Measurements from ENCODE around the gene LONP1.

Gene LONP1

GRCh38 chr19:5648464-5648863, 71.5 kb downstream of the LONP1 start:
- H3K4me1 Mint-ChIP-seq = peaks cover 18 to 35% of the 10 kb centered on the region in 2 donors
- H3K27ac Mint-ChIP-seq = no peak overlapping the region
- H3K9me3 Mint-ChIP-seq = no peaks in the 10 kb centered on the region
- no peaks in the 10 kb centered on the region for H3K27me3 Mint-ChIP-seq
- ATAC-seq (replicated peaks) (no peak), DNase-seq (no peak)
- no peak overlapping the region for H3K4me3 Mint-ChIP-seq
- H3K36me3 Mint-ChIP-seq = peaks cover 63 to 72% of the 10 kb centered on the region in 2 donors

- H3K4me1 Mint-ChIP-seq = peaks cover 20 to 39% of the 10 kb centered on the region in 2 donors
- no peaks in the 10 kb centered on the region for H3K27me3 Mint-ChIP-seq
- no peak overlapping the region for H3K4me3 Mint-ChIP-seq
- peak in 1 of 2 donors; percentile 54 for ATAC-seq (replicated peaks)
- peak overlapping the region; percentile 71 for H3K27ac Mint-ChIP-seq
- H3K9me3 Mint-ChIP-seq = no peaks in the 10 kb centered on the region
- peaks cover 58 to 67% of the 10 kb centered on the region in 2 donors for H3K36me3 Mint-ChIP-seq
- DNase-seq = no peak
These were observed 73.2 kb downstream of the LONP1 start for GRCh38 chr19:5646703-5647102.

GRCh38 chr19:5645409-5645808, 74.5 kb downstream of the LONP1 start:
- no peak for DNase-seq
- Mint-ChIP-seq H3K4me3 (no peak overlapping the region), H3K27me3 (no peaks in the 10 kb centered on the region), H3K9me3 (no peaks in the 10 kb centered on the region), H3K36me3 (peaks cover 52 to 64% of the 10 kb centered on the region in 2 donors), H3K27ac (peak overlapping the region; percentile 42), H3K4me1 (peaks cover 24 to 45% of the 10 kb centered on the region in 2 donors)
- ATAC-seq (replicated peaks) = no peak

GRCh38 chr19:5644037-5644436, 75.9 kb downstream of the LONP1 start:
- H3K36me3 Mint-ChIP-seq = peaks cover 44 to 63% of the 10 kb centered on the region in 2 donors
- peak overlapping the region; percentile 7 for H3K27ac Mint-ChIP-seq
- peaks cover 24 to 45% of the 10 kb centered on the region in 2 donors for H3K4me1 Mint-ChIP-seq
- no peak overlapping the region for H3K4me3 Mint-ChIP-seq
- no peaks in the 10 kb centered on the region for H3K9me3 Mint-ChIP-seq
- ATAC-seq (replicated peaks) (no peak), DNase-seq (no peak)
- H3K27me3 Mint-ChIP-seq = no peaks in the 10 kb centered on the region

- no peak overlapping the region for H3K27ac Mint-ChIP-seq
These were observed 76.9 kb downstream of the LONP1 start for GRCh38 chr19:5643060-5643459.

GRCh38 chr19:5642204-5642603, 77.7 kb downstream of the LONP1 start:
- H3K9me3 Mint-ChIP-seq = no peaks in the 10 kb centered on the region
- H3K4me1 Mint-ChIP-seq = peaks cover 26 to 45% of the 10 kb centered on the region in 2 donors
- H3K4me3 Mint-ChIP-seq = no peak overlapping the region
- peaks cover 39 to 54% of the 10 kb centered on the region in 2 donors for H3K36me3 Mint-ChIP-seq
- DNase-seq = no peak
- no peaks in the 10 kb centered on the region for H3K27me3 Mint-ChIP-seq
- no peak for ATAC-seq (replicated peaks)
- no peak overlapping the region for H3K27ac Mint-ChIP-seq

More at GRCh38 chr19:5643060-5643459, 76.9 kb downstream of the LONP1 start:
- Mint-ChIP-seq H3K4me1 (peaks cover 24 to 45% of the 10 kb centered on the region in 2 donors), H3K9me3 (no peaks in the 10 kb centered on the region), H3K36me3 (peaks cover 43 to 57% of the 10 kb centered on the region in 2 donors), H3K4me3 (no peak overlapping the region), H3K27me3 (no peaks in the 10 kb centered on the region)
- DNase-seq = no peak
- no peak for ATAC-seq (replicated peaks)

Data from stimulated activated naive B cell treated with anti-CD40 and anti-IgM and Interleukin-4, amounts not matched to agents 10 μg/mL and 1 μg/mL and 100 μg/mL, for 72 hours (primary cell).